ENCODE data around the gene PCBD2. TPM values are rescaled to one million over a fixed set of nuclear protein-coding genes. Genes with fewer than 3 reads are reported as not detected.

The PCBD2 gene
- total RNA-seq, 1 donor from 2014 or later: 8.5 TPM

DNA sequence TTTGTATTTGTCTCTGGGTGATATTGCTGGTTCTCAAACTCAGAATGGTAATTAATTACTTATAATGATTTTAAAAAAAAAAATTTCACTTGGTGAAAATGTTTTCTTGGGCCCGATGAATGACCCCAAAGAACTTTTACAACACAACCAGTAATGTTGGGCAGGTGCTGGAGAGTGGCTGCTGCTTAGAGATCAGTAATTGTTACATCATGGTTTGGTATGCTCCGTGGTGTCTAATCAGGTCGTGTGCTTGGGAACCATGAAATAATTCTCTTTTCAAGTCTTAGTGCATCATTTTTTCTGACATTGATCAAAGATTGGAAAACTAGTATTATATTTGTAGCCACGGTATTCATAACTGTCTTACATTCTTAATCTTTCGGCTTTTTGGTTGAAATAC is 29.3 kb downstream of the PCBD2 start:
- TF ChIP-seq, protein P1, sequence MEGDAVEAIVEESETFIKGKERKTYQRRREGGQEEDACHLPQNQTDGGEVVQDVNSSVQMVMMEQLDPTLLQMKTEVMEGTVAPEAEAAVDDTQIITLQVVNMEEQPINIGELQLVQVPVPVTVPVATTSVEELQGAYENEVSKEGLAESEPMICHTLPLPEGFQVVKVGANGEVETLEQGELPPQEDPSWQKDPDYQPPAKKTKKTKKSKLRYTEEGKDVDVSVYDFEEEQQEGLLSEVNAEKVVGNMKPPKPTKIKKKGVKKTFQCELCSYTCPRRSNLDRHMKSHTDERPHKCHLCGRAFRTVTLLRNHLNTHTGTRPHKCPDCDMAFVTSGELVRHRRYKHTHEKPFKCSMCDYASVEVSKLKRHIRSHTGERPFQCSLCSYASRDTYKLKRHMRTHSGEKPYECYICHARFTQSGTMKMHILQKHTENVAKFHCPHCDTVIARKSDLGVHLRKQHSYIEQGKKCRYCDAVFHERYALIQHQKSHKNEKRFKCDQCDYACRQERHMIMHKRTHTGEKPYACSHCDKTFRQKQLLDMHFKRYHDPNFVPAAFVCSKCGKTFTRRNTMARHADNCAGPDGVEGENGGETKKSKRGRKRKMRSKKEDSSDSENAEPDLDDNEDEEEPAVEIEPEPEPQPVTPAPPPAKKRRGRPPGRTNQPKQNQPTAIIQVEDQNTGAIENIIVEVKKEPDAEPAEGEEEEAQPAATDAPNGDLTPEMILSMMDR (IDR thresholded peaks at IDR 0.05): no peak
- no peak for DNase-seq (ENCODE audit: extremely low spot score, unreplicated experiment)
- H3K9me3 Mint-ChIP-seq (ENCODE audit: unreplicated experiment): no peaks in the 10 kb centered on the region
- H3K4me1 Mint-ChIP-seq (ENCODE audit: unreplicated experiment): no peaks in the 10 kb centered on the region
- no peak overlapping the region for H3K27ac Mint-ChIP-seq (ENCODE audit: unreplicated experiment)
- H3K27me3 Mint-ChIP-seq (ENCODE audit: unreplicated experiment): no peaks in the 10 kb centered on the region
- H3K4me3 Mint-ChIP-seq (ENCODE audit: unreplicated experiment): no peak overlapping the region
- peaks cover 16% of the 10 kb centered on the region for H3K36me3 Mint-ChIP-seq (ENCODE audit: unreplicated experiment)

DNA sequence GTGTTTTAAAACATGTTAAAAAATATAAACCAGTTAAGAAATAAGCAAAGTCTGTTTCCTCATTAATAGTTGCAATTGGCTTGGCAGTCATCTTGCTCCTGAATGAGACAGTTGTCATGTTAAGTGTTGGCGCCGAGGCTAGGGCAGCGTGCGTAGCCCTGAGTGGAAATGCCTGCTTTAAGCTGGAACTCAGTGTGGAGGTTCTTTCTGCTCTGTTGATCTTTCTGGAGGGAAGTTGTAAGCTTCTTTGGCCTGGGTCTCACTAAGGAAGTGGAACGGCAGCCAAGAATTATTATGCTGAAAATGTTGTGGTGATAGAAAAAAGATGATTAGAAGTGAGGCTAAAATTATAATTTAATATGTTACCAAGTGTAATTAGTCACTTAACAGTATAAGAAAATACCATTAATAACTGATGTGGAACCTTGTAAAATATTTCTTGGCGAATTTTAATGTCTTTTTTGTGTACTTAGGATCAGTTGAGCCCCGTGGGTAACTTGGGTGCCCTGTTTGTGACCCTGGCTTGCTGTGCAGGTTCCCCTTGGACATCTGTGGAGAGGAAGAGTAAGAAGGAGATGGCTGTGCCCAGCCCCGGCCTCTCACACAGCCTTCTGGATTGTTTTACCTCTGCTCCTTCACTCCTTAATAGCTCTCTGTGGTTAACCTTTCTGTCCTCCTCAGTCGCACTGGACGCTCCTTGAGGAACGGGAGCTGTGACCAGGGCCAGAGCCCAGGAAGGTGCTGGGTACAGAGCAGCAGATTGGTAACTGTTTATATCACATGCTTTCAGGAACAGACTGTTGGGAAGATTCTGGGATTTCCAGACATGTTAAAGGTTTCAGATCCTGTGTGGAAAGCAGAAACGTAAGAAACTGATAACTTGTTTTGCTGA is 31.0 kb downstream of the PCBD2 start:
- Mint-ChIP-seq H3K36me3 (ENCODE audit: unreplicated experiment) (peaks cover 17% of the 10 kb centered on the region), H3K27me3 (ENCODE audit: unreplicated experiment) (no peaks in the 10 kb centered on the region), H3K4me1 (ENCODE audit: unreplicated experiment) (no peaks in the 10 kb centered on the region), H3K27ac (ENCODE audit: unreplicated experiment) (no peak overlapping the region), H3K9me3 (ENCODE audit: unreplicated experiment) (no peaks in the 10 kb centered on the region), H3K4me3 (ENCODE audit: unreplicated experiment) (no peak overlapping the region)
- TF ChIP-seq, protein P1 (IDR thresholded peaks at IDR 0.05): no peak
- DNase-seq (ENCODE audit: extremely low spot score, unreplicated experiment): no peak

DNA sequence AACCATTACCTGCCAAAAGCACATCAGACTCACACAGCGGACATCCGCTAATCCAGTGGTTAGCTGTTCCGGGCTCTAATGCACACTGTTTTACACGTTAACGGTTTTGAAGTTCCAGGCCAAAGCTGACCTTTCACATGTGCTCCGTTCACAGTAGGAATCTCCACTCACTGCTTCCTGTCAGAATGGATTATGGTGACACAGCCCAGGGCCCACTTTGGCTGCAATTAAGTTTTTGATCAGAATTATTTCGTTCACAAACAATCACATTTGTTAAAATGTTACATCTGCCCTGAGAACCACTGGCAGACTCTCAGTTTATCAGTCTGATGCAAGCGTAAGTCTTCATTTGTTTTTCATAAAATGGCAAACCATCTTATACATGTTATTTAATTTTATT is 32.6 kb downstream of the PCBD2 start:
- H3K27me3 Mint-ChIP-seq (ENCODE audit: unreplicated experiment): no peaks in the 10 kb centered on the region
- no peak overlapping the region for H3K27ac Mint-ChIP-seq (ENCODE audit: unreplicated experiment)
- TF ChIP-seq, protein P1 (IDR thresholded peaks at IDR 0.05): no peak
- no peak overlapping the region for H3K4me3 Mint-ChIP-seq (ENCODE audit: unreplicated experiment)
- H3K36me3 Mint-ChIP-seq (ENCODE audit: unreplicated experiment): peaks cover 22% of the 10 kb centered on the region
- DNase-seq (ENCODE audit: extremely low spot score, unreplicated experiment): no peak
- no peaks in the 10 kb centered on the region for H3K9me3 Mint-ChIP-seq (ENCODE audit: unreplicated experiment)
- no peaks in the 10 kb centered on the region for H3K4me1 Mint-ChIP-seq (ENCODE audit: unreplicated experiment)

DNA sequence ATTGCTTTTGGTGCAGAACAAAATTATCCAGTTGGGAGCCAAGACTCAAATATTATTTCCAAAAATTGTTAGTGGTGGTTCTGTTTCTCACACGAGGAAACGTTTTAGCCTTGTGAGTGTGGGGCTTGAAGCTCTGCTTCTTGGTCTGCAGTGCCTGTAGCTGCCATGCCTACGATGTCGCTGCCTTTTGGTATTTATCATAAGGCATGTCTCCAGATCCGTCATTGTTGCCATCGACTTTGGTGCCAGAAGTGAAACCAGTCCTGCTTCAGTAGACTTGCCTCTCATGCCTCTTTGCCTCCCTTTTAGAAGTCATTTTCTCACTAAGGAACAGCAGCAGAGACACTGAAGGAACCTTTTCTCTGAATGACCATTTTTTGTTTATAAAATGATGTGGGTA is 33.1 kb downstream of the PCBD2 start:
- H3K27ac Mint-ChIP-seq (ENCODE audit: unreplicated experiment): no peak overlapping the region
- no peak for DNase-seq (ENCODE audit: extremely low spot score, unreplicated experiment)
- TF ChIP-seq, protein P1 (IDR thresholded peaks at IDR 0.05): no peak
- peaks cover 21% of the 10 kb centered on the region for H3K36me3 Mint-ChIP-seq (ENCODE audit: unreplicated experiment)
- H3K9me3 Mint-ChIP-seq (ENCODE audit: unreplicated experiment): no peaks in the 10 kb centered on the region
- no peak overlapping the region for H3K4me3 Mint-ChIP-seq (ENCODE audit: unreplicated experiment)
- H3K27me3 Mint-ChIP-seq (ENCODE audit: unreplicated experiment): no peaks in the 10 kb centered on the region
- H3K4me1 Mint-ChIP-seq (ENCODE audit: unreplicated experiment): no peaks in the 10 kb centered on the region

DNA sequence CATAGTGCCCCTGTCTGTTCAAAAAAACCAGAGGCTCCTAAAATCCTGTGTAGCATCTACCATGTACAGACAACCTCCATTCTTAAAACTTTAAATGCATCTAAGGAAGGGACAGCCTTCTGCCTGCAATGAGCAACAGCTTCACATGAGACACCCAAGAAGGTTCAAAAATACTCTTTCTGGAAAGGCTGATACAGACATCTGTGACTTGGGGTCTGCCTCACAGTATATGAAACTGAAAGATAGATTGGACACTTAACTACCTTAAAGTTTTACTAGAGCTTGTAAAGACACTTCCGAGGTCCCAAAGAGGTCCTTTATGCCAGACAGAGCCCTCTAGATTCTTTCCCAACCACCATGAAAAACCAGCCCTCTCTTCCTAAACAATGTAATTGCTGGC is 34.6 kb downstream of the PCBD2 start:
- H3K27me3 Mint-ChIP-seq (ENCODE audit: unreplicated experiment): no peaks in the 10 kb centered on the region
- H3K36me3 Mint-ChIP-seq (ENCODE audit: unreplicated experiment): peaks cover 13% of the 10 kb centered on the region
- H3K27ac Mint-ChIP-seq (ENCODE audit: unreplicated experiment): no peak overlapping the region
- H3K9me3 Mint-ChIP-seq (ENCODE audit: unreplicated experiment): no peaks in the 10 kb centered on the region
- H3K4me1 Mint-ChIP-seq (ENCODE audit: unreplicated experiment): peaks cover 2% of the 10 kb centered on the region
- TF ChIP-seq, protein P1 (IDR thresholded peaks at IDR 0.05): no peak
- H3K4me3 Mint-ChIP-seq (ENCODE audit: unreplicated experiment): no peak overlapping the region
- no peak for DNase-seq (ENCODE audit: extremely low spot score, unreplicated experiment)
